Left kidney (tissue), 2 donors: Measurements from ENCODE around the gene HOXD3. TPM values are rescaled to one million over a fixed set of nuclear protein-coding genes. Genes with fewer than 3 reads are reported as not detected.

Source experiments
- DNase-seq: peaks from one replicate; pipeline ENCODE4 v3.0.0-alpha.2; 2013
- polyA plus RNA-seq: library from polyadenylated mRNA; unstranded; fragments of 120-200 nt; gene quantifications from one replicate; pipeline ENCODE4 v1.2.1, GENCODE V29; 2013; ENCODE audit not compliant: insufficient read length

Gene HOXD3
- polyA plus RNA-seq, 1 donor, result 26.1 TPM

DNA sequence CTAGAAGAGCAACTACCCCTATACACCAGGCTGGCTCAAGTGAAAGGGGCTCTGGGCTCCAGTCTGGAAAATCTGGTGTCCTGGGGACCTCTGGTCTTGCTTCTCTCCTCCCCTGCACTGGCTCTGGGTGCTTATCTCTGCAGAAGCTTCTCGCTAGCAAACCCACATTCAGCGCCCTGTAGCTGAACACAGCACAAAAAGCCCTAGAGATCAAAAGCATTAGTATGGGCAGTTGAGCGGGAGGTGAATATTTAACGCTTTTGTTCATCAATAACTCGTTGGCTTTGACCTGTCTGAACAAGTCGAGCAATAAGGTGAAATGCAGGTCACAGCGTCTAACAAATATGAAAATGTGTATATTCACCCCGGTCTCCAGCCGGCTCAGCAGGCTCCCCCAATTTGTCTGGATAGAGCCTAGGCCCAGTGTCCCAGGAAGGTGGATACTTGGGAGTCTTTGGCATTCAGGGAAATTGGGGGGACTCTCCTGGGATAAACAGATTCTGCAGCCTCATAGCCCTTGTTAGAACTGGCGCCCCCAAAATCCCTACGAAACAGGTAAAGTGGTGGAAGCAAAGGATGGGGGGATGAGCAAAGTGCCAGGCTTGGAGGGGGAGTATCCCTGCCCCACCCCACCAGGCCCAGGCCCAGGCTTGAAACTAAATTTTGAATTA lies 8.2 kb upstream of the HOXD3 start:
- no peak for DNase-seq

DNA sequence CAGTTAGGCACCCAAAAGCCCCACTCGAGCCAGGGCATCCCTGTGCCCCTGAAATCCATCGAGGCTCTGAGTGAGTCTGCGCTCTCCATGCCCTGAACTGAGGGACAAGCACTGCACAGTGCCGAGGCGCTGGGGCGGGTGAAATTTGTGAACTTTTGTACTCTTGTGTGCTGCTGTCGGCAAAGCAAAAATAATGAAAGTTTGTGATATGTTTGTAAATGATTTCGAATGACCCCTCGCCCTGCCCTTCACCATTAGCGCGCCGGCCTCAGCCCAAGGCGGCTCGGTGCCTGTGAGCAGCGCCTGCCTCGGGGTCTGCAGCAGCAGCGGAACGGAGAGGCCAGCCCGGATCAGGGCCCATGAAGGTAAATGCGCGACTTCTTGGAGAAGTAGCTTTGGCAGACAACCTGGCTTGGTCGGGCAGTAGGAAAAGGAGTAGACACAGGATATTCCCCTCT lies 7.6 kb upstream of the HOXD3 start:
- DNase-seq, result no peak

DNA sequence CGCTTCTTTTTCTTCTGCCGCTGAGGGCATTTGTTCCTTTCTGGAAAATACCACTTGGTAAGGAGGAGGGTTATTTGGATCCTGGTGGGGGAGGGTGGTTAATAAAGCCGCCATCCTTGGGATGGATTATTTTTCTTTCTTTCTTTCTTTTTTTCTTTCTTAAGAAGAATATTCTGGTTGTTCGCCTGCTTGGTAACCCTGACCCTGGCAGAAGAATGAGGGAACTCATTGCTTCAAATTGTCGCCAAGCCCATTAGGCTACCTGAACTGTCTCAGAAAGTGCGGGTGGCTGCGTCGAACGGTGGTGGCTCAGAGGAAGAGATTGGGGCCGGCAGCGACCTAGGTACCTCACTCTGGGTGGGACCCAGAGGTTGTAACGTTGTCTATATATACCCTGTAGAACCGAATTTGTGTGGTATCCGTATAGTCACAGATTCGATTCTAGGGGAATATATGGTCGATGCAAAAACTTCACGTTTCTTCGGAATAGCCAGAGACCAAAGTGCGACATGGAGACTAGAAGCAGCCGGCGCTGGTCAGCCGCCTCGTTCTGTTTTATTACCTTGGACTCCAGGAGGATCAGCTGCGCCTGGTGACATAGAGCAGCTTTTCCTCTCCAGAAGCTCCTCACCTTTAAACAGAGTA lies 7.0 kb upstream of the HOXD3 start:
- no peak for DNase-seq

DNA sequence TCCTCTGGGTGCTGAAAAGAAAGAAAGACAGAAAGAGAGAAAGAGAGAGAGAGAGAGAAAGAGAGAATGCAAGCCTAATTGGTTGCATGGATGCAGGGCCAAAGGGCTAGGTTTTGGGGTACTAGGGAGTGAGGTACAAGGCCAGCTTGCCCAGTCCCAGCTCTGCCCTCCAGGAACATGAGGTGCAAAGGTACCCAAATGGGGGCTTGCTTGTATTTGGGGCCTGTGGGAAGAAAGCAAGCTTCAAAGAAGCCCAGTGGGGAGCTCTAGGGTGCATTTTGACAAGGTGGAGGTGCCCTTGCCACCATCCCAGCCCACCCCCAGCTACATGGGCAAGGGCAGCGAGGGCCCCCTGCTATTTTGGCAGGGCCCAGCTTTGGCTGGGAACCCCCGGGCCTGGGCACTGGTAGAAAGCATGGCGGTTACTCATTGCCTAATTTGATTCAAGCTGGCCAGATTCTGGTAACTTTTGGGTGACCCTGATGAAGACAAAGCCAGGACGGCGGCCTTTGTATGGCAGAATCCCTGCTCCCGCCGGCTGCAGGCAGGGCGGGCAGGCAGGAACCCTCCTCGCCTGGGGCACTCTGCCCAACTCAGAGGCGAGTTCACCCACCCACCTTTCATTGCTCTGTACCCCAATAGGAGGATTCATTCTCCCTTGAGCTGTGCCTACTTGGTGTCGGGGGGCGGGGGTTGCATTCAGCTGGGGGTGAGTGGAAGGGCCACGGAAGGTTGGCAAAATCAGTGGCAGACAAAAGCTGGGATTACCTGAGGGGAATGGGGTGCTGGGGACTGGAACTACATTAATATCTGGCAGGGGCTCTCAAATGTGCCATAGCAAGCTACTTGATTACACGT lies 6.3 kb upstream of the HOXD3 start:
- no peak for DNase-seq

DNA sequence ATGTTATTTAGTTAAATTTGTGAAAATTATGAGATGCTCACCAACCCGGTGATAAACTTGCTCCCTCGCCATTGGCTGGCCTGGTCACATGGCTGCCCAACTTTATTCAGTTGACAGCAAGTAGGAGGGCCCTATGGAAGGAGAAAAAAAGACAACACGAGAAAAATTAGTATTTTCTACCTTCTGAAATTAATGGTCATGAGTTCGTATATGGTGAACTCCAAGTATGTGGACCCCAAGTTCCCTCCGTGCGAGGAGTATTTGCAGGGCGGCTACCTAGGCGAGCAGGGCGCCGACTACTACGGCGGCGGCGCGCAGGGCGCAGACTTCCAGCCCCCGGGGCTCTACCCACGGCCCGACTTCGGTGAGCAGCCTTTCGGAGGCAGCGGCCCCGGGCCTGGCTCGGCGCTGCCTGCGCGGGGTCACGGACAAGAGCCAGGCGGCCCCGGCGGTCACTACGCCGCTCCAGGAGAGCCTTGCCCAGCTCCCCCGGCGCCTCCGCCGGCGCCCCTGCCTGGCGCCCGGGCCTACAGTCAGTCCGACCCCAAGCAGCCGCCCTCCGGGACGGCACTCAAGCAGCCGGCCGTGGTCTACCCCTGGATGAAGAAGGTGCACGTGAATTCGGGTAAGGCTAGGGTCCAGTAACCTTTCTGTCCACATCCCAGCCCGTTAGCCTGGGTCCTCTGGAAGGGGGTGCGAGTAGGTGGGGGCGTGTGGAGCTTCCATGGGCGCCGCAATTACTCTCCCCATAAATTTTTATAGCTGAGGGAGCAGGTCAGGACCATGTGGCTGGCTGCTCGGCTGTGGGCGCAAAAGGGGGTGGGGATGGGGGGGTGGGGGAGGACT lies 5.4 kb upstream of the HOXD3 start, which contains the start of gene HOXD4:
TSS of gene HOXD4 (plus strand) at position 109 of the 846 bp plus-strand sequence. CDS start at position 193, 84 bp downstream.
- DNase-seq, result no peak

DNA sequence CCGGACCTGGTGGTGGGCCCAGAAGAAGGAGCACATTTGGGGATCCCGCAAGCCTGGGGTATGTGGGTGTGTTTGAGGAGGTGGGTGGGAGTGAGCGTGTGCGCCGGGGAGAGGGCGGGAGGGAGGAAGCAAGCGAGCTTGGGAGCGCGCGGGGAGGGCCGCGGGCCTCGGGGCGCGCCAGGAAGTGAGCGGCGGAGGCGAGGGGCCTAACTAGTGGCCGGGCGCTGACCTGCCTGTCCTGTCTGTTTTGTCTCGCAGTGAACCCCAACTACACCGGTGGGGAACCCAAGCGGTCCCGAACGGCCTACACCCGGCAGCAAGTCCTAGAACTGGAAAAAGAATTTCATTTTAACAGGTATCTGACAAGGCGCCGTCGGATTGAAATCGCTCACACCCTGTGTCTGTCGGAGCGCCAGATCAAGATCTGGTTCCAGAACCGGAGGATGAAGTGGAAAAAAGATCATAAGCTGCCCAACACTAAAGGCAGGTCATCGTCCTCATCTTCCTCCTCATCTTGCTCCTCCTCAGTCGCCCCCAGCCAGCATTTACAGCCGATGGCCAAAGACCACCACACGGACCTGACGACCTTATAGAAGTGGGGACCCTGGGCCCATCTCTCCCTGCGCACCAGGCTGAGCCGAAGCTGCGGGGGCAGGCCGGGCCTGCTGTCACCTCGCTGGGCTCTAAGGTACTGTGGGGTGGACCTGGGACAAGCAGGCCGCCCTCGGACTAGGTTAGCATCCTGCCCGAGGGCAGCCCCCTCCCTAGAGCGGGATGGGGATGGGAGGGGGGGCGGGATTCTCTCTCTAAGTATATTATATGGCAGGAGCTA lies 4.5 kb upstream of the HOXD3 start:
- DNase-seq, result no peak

DNA sequence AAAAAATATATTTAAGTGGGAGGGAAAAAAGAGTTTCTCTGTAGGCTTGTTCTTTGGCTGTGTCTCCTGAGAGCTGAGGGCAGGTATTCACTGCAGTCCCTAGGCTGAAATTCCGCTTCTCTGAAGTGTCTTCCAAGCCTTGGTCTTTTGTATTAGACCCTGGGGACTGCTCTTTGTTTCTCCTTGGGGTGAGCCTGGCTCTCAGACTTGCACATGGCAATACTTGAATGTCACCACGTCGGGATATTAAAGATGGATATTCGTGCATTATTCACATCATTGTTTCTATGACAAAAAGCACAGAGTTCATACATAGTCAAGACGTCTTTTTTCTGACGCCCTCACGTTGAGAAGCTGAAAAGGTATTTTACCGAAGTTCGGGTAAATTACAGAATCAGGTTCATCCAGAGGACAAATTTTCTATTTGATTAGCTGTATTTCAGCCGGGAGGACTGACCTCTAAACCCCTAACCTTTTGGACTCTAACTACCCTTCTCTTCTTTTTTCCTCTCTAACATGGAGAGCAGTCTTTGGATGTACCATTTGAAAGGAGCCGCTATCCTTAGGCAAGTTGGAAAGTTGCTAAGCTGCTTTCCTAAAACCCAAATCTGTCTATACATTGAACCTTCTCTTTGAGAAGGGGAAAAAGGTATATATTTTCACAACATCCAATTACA lies 2.4 kb upstream of the HOXD3 start:
- DNase-seq, result no peak

DNA sequence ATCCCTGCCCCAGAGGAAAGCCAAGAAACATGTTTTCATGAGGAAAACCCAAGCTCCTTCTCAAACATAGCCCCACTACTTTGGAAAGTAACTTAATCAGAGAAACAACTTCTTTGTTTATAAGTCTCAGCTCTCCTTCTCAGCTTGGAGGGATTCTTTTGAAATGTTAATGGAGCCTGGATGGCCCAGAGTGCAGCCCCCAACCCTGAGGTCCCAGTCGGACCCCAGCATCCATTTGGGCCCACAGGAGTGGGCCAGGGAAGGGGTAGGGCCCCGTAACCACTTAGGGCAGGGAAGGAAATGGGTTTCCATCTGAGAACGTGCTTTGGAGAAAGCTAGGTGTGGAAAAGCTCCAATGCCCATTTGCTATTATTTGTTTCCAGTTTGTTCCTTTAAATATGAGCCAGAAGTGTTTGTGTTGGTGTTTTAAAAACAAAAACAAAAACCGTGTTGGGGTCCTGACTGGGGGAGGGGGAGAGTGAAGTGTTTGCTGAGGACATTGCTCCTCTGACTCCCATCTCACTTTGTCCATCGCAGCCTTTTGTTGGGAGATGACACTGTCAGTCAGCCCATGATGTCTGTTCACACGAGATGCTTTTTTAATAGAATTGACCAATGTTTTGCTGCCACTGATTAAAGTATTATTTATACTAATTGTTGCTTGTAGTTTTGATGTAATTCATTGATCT lies 1.6 kb upstream of the HOXD3 start:
- no peak for DNase-seq

DNA sequence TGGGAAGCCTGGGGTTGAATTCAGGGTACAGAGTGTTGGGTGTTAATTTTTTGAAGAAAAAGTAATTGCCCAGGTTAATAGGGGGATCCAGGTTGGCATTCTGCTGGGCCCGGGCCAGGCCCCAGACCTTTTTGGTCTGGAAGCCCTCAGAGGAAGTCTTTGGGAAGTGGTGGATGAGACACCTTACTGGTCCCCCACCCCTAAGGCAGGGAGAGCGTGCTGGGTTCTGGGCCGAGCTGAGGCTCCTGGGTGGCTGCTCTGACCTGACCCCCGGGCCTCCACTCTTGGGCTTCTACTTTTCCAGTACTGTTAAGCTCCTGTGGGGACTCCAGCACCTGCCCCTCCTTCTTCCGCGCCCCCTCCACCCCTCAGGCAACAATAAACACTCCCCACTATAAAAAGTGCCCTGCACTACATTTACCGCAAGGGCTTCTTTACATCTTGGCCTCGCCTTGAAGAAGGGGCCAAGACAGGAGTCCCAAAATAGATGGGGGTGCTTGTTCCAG lies 753 bp upstream of the HOXD3 start:
- DNase-seq, result no peak

DNA sequence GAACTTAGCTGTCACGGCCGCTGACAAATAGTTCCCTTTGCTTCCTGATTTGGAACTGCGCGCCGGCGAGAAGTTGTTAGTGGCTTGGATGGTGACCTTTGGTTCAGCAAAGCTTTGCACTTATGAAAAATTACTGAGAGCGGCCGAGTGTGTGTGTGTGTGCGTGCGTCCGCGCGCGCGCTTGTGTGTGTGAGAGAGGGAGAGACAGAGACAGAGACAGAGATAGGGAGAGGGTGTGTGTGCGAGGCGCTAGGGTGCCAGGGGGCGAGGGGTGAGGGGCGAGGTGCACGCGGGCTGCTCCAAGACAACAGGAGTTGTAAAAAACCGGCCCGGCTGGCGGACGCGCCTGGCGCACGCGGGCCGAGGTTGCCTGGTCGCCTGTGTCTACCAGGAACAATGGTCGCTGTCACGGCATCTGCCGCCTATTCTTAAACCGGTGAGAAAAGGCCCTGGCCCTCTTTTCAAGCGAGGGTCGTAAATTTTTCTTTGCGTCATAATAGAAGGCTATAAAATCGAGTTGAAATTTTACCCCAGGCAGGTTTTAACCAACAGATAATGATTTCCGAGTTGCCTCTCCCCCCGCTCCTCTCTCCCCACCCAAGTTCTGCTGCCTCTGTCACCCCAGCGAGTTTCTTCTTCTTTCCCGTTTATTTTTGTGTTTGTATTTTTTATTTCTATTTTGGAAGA lies 535 bp downstream of the HOXD3 start:
- peak; percentile 74 for DNase-seq

DNA sequence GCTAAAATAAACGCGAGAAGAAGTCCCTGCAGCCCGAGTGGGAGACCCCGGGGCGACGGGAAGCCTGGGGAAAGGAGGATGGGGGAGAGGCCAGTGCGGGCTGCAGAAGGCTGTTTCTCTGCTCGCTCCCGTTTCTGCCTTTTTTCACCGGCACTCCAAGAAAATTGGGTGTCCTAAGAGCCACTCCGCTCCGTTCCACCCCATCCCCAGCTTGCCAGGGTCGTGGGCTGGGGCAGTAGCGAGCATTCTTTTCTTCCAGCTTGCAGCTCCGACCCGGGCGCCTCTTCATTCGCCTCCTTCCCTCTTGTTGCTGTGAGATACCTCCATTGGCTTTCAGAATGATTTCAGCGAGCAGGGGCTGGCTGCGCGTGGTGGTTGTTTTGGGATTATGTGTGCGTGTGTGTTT lies 1.1 kb downstream of the HOXD3 start:
- DNase-seq, result peak; percentile 38

DNA sequence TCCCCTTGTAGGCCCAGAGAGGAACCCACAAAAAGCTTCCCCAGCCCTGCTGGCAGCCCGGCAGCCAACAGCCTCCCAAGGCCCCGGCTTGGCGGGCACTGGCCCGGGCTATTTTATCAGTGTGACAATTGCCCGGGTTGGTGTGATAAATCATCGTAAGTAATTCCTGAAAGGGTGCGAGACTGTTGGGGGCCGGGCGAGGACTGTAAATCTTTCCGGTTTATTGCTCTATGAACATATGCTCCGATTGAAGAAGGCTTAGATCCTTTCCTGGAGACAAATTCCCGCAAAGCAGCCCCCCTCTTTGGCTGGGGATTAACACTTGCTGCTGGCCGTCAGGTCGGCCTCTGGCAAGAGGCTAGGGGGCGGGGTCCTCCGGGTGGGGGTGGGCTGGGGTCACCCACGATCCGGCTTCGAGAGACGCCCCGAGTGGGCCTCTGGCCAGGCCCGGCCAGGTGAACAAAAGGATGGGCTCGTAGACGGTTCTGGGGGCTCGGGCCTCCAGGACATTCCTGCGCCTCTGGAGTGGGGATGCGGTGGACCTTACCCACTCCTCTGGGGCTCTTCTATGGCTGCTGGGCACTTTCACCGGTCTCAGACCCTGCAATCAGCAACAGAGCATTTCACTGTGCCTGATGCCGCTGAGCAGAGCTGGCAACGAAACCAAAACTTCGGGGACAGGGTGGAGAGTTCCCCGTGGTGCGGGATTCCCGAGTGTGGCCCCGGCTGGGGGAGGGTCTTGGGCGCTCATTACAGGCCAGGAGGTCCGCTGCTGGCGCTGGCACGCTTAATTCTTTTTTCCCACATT lies 2.0 kb downstream of the HOXD3 start:
- peak; percentile 83 for DNase-seq

DNA sequence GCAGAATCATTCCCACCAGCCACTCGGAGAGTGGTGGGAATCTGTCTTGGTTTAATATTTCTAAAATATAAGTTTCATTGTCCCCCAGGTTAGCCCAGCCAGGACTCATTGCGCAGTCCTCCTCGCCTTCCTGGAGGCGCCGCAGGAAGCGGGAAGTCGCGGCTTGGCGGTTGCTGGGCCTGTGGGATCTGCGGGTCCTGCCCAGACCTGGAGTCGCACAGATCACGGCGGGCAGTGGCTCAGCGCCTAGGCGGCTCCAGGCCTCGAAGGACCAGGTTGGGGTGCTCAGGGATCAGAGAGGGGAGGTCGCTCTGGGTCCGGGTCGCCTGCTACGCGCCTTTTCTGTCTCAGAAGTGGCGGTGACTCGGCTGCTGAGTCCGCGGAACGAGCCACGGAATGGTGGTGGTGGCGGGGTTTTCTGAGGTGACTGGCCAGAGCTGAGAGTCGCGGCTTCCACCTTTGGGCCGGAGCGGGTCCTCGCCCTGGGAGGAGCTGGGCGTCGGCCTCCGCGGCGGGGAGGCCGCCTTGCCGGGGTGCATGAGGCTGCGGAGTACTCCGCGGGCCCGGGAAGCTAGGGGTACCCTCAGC lies 2.6 kb downstream of the HOXD3 start:
- no peak for DNase-seq

DNA sequence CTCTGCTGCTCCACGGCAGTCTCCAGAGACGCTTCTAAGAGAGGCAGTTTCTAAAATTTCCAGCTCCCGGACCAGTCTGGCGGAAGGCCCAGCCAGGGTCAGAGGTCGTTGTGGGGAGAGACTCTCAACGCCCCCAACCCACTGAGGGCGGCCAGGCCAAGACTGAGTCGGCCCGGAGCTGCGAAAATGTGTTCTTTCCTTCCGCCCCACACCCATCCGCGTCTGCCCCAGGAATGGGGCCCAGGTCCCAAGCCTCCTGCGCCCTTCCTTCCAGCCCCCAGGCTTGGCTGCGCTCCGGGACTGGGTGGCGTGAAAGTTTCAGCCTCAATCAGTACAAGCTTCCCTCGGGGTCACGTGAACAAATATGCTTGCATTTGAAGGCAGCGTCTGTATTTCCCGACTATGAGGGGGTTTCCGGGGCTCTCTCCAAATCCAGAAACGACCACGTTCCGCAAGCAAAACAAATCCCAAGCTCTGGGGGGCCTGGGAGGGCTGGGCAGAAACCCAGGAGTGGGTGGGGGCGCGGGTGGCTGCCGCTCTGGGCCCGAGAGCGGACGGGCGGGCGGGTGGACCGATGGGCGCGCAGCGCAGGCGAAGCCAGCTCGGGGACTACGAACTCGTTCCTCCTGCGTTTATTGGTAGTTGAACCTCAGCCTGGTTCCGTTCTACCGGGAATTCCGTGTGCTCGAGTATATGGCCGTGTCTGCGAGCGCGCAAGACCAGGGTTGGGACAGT lies 3.3 kb downstream of the HOXD3 start:
- peak; percentile 55 for DNase-seq

DNA sequence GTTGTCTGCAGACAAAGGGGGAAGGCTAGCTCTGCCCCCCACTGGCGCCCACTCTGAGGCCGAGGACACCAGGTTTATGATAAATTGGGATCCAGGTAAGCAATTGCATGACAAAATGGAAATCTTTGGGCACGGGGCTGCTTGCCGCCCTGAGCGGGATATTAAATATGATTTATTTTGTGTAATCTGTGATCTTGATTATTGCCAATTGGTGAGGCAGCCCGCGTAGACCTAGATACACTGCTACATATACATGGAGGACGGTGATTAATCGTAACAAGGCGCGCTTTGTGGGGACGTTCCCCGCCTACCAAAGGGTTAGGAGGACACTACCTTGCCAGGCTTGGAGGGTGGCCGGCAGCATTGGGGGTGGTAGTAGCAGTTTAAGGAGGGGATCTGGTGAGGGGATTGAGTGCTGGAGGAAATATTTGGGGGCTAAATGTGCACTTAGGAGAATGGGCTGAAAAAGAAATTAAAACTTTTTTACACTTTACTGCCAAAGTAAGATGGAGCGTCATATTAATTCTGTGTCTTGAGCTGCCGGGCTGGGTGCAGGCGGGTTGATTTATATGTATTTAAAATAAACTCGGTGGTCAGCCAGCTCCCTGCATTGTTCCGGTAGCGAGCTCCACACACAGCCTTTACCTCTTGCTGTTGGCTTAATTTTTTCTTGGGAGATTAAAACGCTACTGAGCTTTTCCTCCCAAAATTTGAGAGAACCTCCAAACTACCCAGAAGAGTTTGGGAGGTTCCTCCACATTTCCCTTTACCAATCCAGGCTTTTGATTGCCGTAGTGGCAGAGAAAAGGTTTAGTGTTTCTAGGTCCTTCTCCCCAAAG lies 4.1 kb downstream of the HOXD3 start:
- DNase-seq, result peak; percentile 32
